ENCODE results near the gene CADPS2.
"Not testable (repeated sequence)": the region's sequence is repeated elsewhere in the genome, so short reads cannot be mapped to it uniquely, and the experiment has no call there.

The CADPS2 gene

GRCh38 chr7:122304996-122305421, 581.3 kb downstream of the CADPS2 start:
- DNase-seq, result no peak

- no peak for DNase-seq
Observed at GRCh38 chr7:122304319-122304975, 581.8 kb downstream of the CADPS2 start, which contains the start of gene FEZF1. TSS of gene FEZF1 (minus strand) at chr7:122304750. CDS start at chr7:122304437, 313 bp downstream.

GRCh38 chr7:122303531-122304318, 582.5 kb downstream of the CADPS2 start:
- no peak for DNase-seq

GRCh38 chr7:122302761-122303530, 583.3 kb downstream of the CADPS2 start:
- no peak for DNase-seq

GRCh38 chr7:122301858-122302760, 584.2 kb downstream of the CADPS2 start:
- DNase-seq, result no peak

- DNase-seq, result no peak
Observed at GRCh38 chr7:122300956-122301833, 585.1 kb downstream of the CADPS2 start.

- peak; percentile 31 for DNase-seq
Observed at GRCh38 chr7:122300211-122300932, 585.9 kb downstream of the CADPS2 start.

GRCh38 chr7:122299624-122300210, 586.5 kb downstream of the CADPS2 start:
- no peak for DNase-seq

GRCh38 chr7:122298618-122299017, 587.6 kb downstream of the CADPS2 start:
- DNase-seq, result no peak

- no peak for DNase-seq
Observed at GRCh38 chr7:122298131-122298530, 588.1 kb downstream of the CADPS2 start.

- DNase-seq, result no peak
Observed at GRCh38 chr7:122291189-122291588, 595.1 kb downstream of the CADPS2 start.

- DNase-seq, result no peak
Observed at GRCh38 chr7:122290476-122290875, 595.8 kb downstream of the CADPS2 start.

- DNase-seq, result no peak
Observed at GRCh38 chr7:122289426-122289825, 596.8 kb downstream of the CADPS2 start.

- not testable (repeated sequence) for DNase-seq
Observed at GRCh38 chr7:122284608-122285007, 601.7 kb downstream of the CADPS2 start.

GRCh38 chr7:122273117-122273516, 613.1 kb downstream of the CADPS2 start:
- DNase-seq, result no peak

- DNase-seq, result no peak
Observed at GRCh38 chr7:122269241-122269640, 617.0 kb downstream of the CADPS2 start.

All from NCI-H2107 (cell line).